Measurements from ENCODE around the gene WDR55.
A peak's percentile ranks its signal among the peaks of the same experiment; 100 is the strongest.

DNA sequence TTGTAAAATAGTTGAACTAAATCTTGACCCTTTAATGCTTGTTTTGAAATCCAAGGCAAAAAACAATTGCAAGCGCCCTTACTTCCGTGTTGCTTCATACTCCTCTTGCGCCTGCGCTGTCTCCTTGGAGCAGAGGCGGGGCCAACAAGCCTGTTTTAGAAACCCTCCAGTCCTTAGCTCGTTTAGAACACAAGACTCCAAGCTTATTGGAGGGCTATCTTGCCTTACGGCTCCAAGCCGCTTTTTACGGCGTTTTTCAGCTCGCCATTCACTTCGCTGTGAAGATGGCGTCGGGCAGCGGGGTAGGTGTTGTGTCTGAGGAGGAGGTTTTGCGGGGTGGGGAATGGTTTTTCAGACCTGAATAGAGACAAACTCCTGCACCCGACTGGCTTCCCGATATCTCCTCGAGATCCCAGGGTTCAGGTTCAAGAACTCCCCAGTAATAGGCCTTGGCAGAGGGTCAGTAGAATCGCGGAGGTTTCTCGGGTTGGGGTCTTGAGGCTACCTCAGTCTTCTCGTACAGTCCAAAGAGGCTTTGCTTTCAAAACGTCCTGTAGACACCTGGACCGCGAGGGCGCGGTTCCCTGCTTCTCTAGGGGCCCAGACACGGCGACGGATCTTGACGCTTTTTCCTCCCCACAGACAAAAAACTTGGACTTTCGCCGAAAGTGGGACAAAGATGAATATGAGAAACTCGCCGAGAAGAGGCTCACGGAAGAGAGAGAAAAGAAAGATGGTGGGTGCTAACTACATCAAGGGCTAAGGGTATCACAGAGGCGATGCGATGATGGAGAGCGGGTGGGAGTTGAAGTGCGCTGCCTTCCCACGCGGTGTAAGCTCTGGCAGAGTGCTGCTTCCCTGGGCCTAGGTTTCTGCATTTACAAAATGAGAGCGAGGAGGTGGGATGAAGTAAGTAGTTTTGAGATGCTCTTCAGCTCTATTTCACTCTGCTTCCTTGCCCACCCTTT is 35.8 kb downstream of the WDR55 start, which contains the start of gene ZMAT2:
- TF ChIP-seq MYC (IDR thresholded peaks at IDR 0.05; ENCODE audit: insufficient read depth, insufficient read length, insufficient replicate concordance, low read length, severe bottlenecking) (no peak), ZBED1 (IDR thresholded peaks at IDR 0.05; ENCODE audit: borderline replicate concordance) (no peak), SMAD1 (IDR thresholded peaks at IDR 0.05; ENCODE audit: low read depth, partially characterized antibody) (peak; percentile 51), ZNF384 (IDR thresholded peaks at IDR 0.05; ENCODE audit: borderline replicate concordance, low read depth, low read length) (no peak)

Data from GM12878 (cell line).